Mesendoderm (in vitro differentiated cells): ENCODE results near the gene PRDX5.

Experiments used
- DNase-seq: peaks from one replicate; pipeline ENCODE4 v3.0.0; 2013
- H2AK5ac ChIP-seq: 2 replicates; pipeline ENCODE4 v1.6.1; 2013; ENCODE audit warnings: low read length, inconsistent platforms
- H2BK120ac ChIP-seq: 2 replicates; pipeline ENCODE4 v1.6.1; 2013; ENCODE audit warnings: low read depth, mild to moderate bottlenecking, low read length, moderate library complexity, mixed read lengths
- H2BK15ac ChIP-seq: replicated peaks from 2 replicates; pipeline ENCODE4 v1.6.1; 2013; ENCODE audit warnings: low read depth, mild to moderate bottlenecking, moderate library complexity
- H2BK5ac ChIP-seq: 2 replicates; pipeline ENCODE4 v1.6.1; 2013; ENCODE audit warnings: low read length, inconsistent platforms
- H3K18ac ChIP-seq: 2 replicates; pipeline ENCODE4 v1.6.1; 2013; ENCODE audit warnings: mild to moderate bottlenecking, low read length, mixed read lengths
- H3K23ac ChIP-seq: one replicate; pipeline ENCODE4 v1.6.1; 2013; ENCODE audit warnings: low read length
- H3K27ac ChIP-seq: 2 replicates; pipeline ENCODE4 v1.5.1; 2013; ENCODE audit warnings: low read depth, mild to moderate bottlenecking, inconsistent platforms, low read length, moderate library complexity
- H3K27me3 ChIP-seq: 2 replicates; pipeline ENCODE4 v1.6.1; 2013; ENCODE audit warnings: low read length, control low read depth, mild to moderate bottlenecking, inconsistent platforms; ENCODE audit not compliant: insufficient read depth, poor library complexity
- H3K36me3 ChIP-seq: 2 replicates; pipeline ENCODE4 v1.6.1; 2013; ENCODE audit warnings: low read length, inconsistent platforms; ENCODE audit not compliant: control insufficient read depth, insufficient read depth
- H3K4ac ChIP-seq: one replicate; pipeline ENCODE4 v1.6.1; 2013; ENCODE audit warnings: low read depth, mild to moderate bottlenecking, low read length, moderate library complexity
- H3K4me1 ChIP-seq: 2 replicates; pipeline ENCODE4 v1.6.1; 2013; ENCODE audit warnings: low read depth, low read length, inconsistent platforms; ENCODE audit not compliant: control insufficient read depth
- H3K4me2 ChIP-seq: 2 replicates; pipeline ENCODE4 v1.6.1; 2013; ENCODE audit warnings: low read length
- H3K4me3 ChIP-seq: 2 replicates; pipeline ENCODE4 v1.5.1; 2013; ENCODE audit warnings: mild to moderate bottlenecking, low read length
- H3K56ac ChIP-seq: one replicate; pipeline ENCODE4 v1.6.1; 2013; ENCODE audit warnings: low read length
- H3K79me1 ChIP-seq: 2 replicates; pipeline ENCODE4 v1.6.1; 2013; ENCODE audit warnings: low read length, inconsistent platforms
- H3K79me2 ChIP-seq: 2 replicates; pipeline ENCODE4 v1.6.1; 2013; ENCODE audit warnings: mild to moderate bottlenecking, low read length; ENCODE audit not compliant: control insufficient read depth, insufficient read depth
- H3K9ac ChIP-seq: 2 replicates; pipeline ENCODE4 v1.6.1; 2013; ENCODE audit warnings: low read length, inconsistent platforms
- H4K5ac ChIP-seq: one replicate; pipeline ENCODE4 v1.6.1; 2013; ENCODE audit warnings: low read length
- H4K8ac ChIP-seq: one replicate; pipeline ENCODE4 v1.6.1; 2013; ENCODE audit warnings: low read depth, mild to moderate bottlenecking, control low read depth, low read length, moderate library complexity
- WGBS: extraction: QIAGEN DNeasy Blood & Tissue Kit; methylation state at CpG from one replicate; pipeline ENCODE4 v1.1.7; 2013; ENCODE audit warnings: low lambda C conversion rate, missing lambda C conversion rate; ENCODE audit not compliant: insufficient coverage; ENCODE audit errors: extremely low coverage; 5-methylcytosine and 5-hydroxymethylcytosine counted together

Gene PRDX5

DNA sequence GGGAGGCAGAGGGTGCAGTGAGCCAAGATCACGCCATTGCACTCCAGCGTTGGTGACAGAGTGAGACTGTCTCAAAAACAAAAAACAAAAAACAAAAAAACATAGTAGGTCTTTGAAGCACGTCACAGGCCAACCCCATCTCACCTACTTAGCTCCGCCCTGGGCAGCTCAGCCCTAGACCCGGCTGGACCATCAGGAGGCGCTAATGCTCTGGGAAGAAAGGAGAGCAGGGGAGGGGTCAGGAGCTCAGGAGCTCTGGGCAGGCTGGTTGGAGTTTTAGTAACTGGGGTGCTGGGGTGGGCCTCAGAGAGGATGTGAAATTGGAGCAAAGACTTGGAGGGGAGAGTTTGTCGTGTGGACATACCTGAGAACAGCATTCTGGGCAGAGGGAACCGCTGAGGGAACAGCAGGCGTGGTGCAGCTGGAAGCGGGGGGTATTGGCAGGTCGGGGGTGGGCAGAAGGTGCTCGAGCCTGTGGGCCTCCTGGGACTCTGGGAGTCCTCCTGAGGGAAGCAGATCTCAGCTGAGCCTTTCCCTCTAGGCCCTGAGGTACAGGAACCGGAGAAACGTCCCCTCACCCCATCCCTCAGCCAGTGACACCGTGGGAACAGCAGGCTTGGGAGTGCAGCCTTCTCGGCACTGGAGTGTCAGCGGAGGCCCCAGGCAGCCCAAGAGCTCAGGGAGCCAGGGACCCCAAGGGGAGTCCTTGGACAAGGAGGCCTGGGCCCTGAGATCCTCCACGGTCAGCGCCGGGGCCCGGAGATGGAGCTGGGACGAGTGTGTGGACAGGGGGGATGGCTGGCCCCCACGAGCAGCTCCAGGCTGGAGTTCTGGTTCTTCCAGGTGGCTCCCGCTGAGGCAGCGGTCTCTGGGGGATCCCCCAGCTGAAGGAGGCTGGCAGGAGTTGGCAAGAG is 38.8 kb downstream of the PRDX5 start:
- no peak overlapping the region for H3K4ac ChIP-seq
- H2BK120ac ChIP-seq, result no peak overlapping the region
- H3K79me1 ChIP-seq, result peaks cover 4% of the 10 kb centered on the region
- H3K18ac ChIP-seq, result no peak overlapping the region
- H3K56ac ChIP-seq, result peak overlapping the region; percentile 58
- no peak overlapping the region for H2AK5ac ChIP-seq
- no peak overlapping the region for H4K5ac ChIP-seq
- WGBS, result no CpG with 5 or more reads among the region's 25 CpGs
- H3K79me2 ChIP-seq, result no peaks in the 10 kb centered on the region
- no peak overlapping the region for H3K4me3 ChIP-seq
- no peak overlapping the region for H4K8ac ChIP-seq
- no peak overlapping the region for H2BK15ac ChIP-seq
- H3K36me3 ChIP-seq, result no peaks in the 10 kb centered on the region
- H3K4me1 ChIP-seq, result peaks cover 10% of the 10 kb centered on the region
- no peak overlapping the region for H2BK5ac ChIP-seq
- no peak overlapping the region for H3K4me2 ChIP-seq
- H3K27me3 ChIP-seq, result no peaks in the 10 kb centered on the region
- no peak overlapping the region for H3K27ac ChIP-seq
- no peak overlapping the region for H3K23ac ChIP-seq
- DNase-seq, result peak; percentile 94
- H3K9ac ChIP-seq, result peak overlapping the region; percentile 23

DNA sequence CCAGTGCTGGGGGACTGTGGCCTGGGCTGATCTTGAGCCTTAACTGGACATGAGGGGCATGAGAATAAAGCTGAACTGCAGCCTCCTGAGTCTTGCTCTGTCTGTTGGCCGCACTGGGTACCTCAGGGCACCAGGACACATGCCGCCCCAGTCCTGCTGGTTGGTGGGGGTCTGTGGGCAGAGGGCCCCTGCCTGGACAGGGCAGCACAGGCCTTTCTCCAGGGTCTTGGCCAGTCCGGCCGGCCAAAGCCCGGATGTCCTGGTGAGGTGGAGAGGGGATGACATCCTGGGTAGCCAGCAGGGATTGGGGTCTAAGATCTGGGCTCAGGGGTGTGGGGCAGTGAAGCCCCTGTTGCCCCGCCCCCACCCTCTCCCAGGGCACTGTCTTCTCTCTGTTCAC is 39.5 kb downstream of the PRDX5 start:
- H2BK120ac ChIP-seq, result no peak overlapping the region
- H3K27me3 ChIP-seq, result no peaks in the 10 kb centered on the region
- no peak overlapping the region for H3K4me2 ChIP-seq
- H4K5ac ChIP-seq, result no peak overlapping the region
- no peaks in the 10 kb centered on the region for H3K79me2 ChIP-seq
- H2BK5ac ChIP-seq, result no peak overlapping the region
- H4K8ac ChIP-seq, result no peak overlapping the region
- no peak overlapping the region for H2AK5ac ChIP-seq
- no peak overlapping the region for H3K27ac ChIP-seq
- DNase-seq, result no peak
- H3K18ac ChIP-seq, result no peak overlapping the region
- H3K4me3 ChIP-seq, result no peak overlapping the region
- H3K36me3 ChIP-seq, result no peaks in the 10 kb centered on the region
- peak overlapping the region; percentile 85 for H3K56ac ChIP-seq
- no CpG with 5 or more reads among the region's 6 CpGs for WGBS
- H3K79me1 ChIP-seq, result peaks cover 4% of the 10 kb centered on the region
- H3K4ac ChIP-seq, result no peak overlapping the region
- H3K4me1 ChIP-seq, result peaks cover 10% of the 10 kb centered on the region
- H3K23ac ChIP-seq, result no peak overlapping the region
- H3K9ac ChIP-seq, result no peak overlapping the region
- H2BK15ac ChIP-seq, result no peak overlapping the region

DNA sequence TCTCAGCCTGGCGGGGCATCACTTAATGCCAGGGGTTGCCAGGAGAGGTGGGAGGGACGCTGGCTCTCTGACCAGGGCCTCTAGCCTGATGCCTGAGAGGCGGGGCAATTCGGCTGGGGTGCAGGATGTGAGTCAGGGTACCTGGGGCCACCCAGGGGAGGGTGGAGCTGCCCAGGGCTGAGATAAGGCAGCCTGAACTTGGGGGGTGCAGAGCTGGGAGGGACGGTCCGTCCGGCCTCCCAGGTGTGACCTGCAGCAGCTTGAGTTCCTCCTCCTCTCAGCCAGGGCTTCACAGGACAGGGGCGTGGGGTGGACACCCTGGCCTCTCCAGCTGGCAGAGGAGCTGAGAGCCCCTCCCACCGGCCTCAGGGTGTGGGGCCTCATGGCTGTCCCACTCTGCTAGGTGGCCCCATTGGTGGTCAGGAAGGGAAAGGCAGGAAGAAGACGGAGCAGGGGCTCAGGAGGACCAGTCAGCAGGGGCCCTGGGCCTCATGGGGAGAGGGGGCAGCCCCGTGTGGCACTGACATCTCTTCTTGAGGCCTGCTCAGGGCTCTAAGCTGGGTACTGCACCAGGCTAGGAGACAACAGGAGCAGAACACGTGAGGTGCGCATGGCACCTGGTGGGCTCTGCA is 40.1 kb downstream of the PRDX5 start:
- H3K4me1 ChIP-seq, result peaks cover 10% of the 10 kb centered on the region
- no peaks in the 10 kb centered on the region for H3K27me3 ChIP-seq
- H3K4ac ChIP-seq, result no peak overlapping the region
- H3K9ac ChIP-seq, result peak overlapping the region; percentile 92
- H4K8ac ChIP-seq, result no peak overlapping the region
- H3K79me1 ChIP-seq, result peaks cover 4% of the 10 kb centered on the region
- no peak overlapping the region for H3K18ac ChIP-seq
- H3K4me3 ChIP-seq, result no peak overlapping the region
- H3K79me2 ChIP-seq, result no peaks in the 10 kb centered on the region
- H3K4me2 ChIP-seq, result no peak overlapping the region
- no peaks in the 10 kb centered on the region for H3K36me3 ChIP-seq
- no peak overlapping the region for H2BK120ac ChIP-seq
- no peak overlapping the region for H3K23ac ChIP-seq
- peak overlapping the region; percentile 85 for H3K56ac ChIP-seq
- no peak overlapping the region for H4K5ac ChIP-seq
- no peak overlapping the region for H3K27ac ChIP-seq
- no peak for DNase-seq
- no peak overlapping the region for H2BK15ac ChIP-seq
- H2AK5ac ChIP-seq, result no peak overlapping the region
- no CpG with 5 or more reads among the region's 13 CpGs for WGBS
- no peak overlapping the region for H2BK5ac ChIP-seq

DNA sequence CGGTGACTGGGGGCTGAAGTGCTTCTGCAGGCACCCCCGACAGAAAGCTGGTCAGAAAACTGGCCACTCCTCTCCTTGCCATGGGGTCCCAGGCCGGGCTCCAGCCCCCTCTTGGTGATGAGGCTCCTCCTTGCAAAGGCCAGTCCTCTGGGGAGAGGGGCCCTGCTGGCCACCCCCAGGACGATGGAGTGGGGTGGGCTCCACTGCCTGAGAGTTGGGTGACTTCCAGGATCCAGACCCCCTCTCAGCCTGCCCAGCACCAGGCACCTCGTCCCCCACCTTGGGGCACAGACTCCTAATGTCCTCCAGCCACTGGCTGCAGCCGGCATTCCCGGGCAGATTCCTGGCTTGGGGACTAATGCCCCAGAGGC is 40.6 kb downstream of the PRDX5 start:
- Histone ChIP-seq H2BK5ac (no peak overlapping the region), H3K9ac (peak overlapping the region; percentile 92), H2BK15ac (no peak overlapping the region), H2AK5ac (no peak overlapping the region), H3K4ac (no peak overlapping the region), H4K5ac (no peak overlapping the region), H3K56ac (peak overlapping the region; percentile 85), H3K4me3 (no peak overlapping the region), H3K4me2 (peak overlapping the region; percentile 14), H3K36me3 (no peaks in the 10 kb centered on the region), H3K79me2 (no peaks in the 10 kb centered on the region), H3K79me1 (peaks cover 4% of the 10 kb centered on the region), H3K27me3 (no peaks in the 10 kb centered on the region), H3K23ac (no peak overlapping the region), H3K4me1 (peaks cover 10% of the 10 kb centered on the region), H2BK120ac (no peak overlapping the region), H4K8ac (no peak overlapping the region), H3K18ac (peak overlapping the region; percentile 41), H3K27ac (peak overlapping the region; percentile 48)
- no peak for DNase-seq
- WGBS, result no CpG with 5 or more reads among the region's 7 CpGs

DNA sequence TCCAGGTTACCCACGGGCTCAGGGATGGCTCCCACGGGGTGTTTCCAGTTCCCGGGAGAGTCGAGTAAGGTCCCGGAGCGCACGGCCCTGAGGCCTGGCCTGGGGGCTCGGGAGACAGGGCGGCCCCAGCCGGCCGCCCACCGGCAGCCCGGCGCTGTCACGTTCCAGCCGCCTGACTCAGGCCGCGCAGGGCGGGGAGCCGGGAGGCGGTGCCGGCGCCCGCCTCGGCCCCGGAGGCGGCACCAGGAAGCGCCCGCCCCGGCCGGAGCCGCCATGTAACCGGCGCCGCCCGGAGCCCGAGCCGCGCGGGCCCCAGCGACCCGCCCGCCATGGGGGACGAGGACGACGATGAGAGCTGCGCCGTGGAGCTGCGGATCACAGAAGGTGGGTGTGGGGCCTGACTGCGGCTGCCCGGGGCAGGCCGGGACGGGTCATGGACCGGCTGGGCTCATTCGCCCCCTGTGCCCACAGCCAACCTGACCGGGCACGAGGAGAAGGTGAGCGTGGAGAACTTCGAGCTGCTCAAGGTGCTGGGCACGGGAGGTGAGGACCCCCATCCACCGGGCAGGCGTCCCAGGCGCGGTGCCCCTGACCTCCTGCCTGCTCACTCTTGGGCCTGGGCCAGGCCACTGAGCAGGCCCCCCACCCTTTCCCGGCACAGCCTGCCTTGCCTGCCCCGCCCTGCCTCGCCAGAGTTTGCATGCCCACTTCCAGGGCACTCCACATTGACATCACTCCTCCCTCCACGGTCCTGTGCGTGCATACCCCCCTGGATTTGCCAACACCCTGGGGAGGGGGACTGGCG is 41.2 kb downstream of the PRDX5 start, which contains the start of gene RPS6KA4:
Gene RPS6KA4, plus strand, starts transcription at position 256 of the 805 bp plus-strand sequence. Its CDS starts 74 bp downstream, at position 330.
- Histone ChIP-seq H3K79me2 (no peaks in the 10 kb centered on the region), H3K27ac (peak within 1 kb of the TSS; percentile 48), H3K27me3 (no peaks in the 10 kb centered on the region)

More for the DNA sequence above, 41.2 kb downstream of the PRDX5 start, which contains the start of gene RPS6KA4:
- H3K36me3 ChIP-seq, result no peaks in the 10 kb centered on the region
- H2BK5ac ChIP-seq, result peak within 1 kb of the TSS; percentile 83
- H3K4me1 ChIP-seq, result peaks cover 10% of the 10 kb centered on the region
- H3K4me2 ChIP-seq, result peak within 1 kb of the TSS; percentile 86
- DNase-seq, result peak; percentile 74
- H3K18ac ChIP-seq, result peak within 1 kb of the TSS; percentile 41
- H3K23ac ChIP-seq, result peak within 1 kb of the TSS; percentile 94
- H3K79me1 ChIP-seq, result peaks cover 4% of the 10 kb centered on the region
- H4K8ac ChIP-seq, result no peak within 1 kb of the TSS
- no peak within 1 kb of the TSS for H2BK120ac ChIP-seq
- peak within 1 kb of the TSS; percentile 26 for H3K4ac ChIP-seq
- peak within 1 kb of the TSS; percentile 81 for H3K4me3 ChIP-seq
- H3K9ac ChIP-seq, result peak within 1 kb of the TSS; percentile 92
- H2BK15ac ChIP-seq, result no peak within 1 kb of the TSS
- no peak within 1 kb of the TSS for H2AK5ac ChIP-seq
- H4K5ac ChIP-seq, result no peak within 1 kb of the TSS
- no CpG with 5 or more reads among the region's 70 CpGs for WGBS
- H3K56ac ChIP-seq, result peak within 1 kb of the TSS; percentile 98
